NK-92 (cell line): ENCODE measurements around the gene RPP21.

Source experiments
- DNase-seq: peaks from one replicate; lab custom pipeline; 2025; ENCODE audit not compliant: unreplicated experiment; lab: John Stamatoyannopoulos, UW

RPP21 gene

GRCh38 chr6:30328397-30328796 is 16.6 kb upstream of the RPP21 start:
- DNase-seq = no peak

DNA sequence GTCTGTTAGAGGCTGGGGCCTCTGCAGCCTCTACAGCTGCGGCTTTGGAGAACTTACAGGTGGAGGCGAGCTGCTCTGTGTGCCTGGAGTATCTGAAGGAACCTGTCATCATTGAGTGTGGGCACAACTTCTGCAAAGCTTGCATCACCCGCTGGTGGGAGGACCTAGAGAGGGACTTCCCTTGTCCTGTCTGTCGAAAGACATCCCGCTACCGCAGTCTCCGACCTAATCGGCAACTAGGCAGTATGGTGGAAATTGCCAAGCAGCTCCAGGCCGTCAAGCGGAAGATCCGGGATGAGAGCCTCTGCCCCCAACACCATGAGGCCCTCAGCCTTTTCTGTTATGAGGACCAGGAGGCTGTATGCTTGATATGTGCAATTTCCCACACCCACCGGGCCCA is 15.6 kb upstream of the RPP21 start:
- DNase-seq = no peak

GRCh38 chr6:30331981-30332380 is 13.0 kb upstream of the RPP21 start:
- DNase-seq = no peak

- no peak for DNase-seq
These were observed 10.7 kb upstream of the RPP21 start for GRCh38 chr6:30334075-30334783.

DNA sequence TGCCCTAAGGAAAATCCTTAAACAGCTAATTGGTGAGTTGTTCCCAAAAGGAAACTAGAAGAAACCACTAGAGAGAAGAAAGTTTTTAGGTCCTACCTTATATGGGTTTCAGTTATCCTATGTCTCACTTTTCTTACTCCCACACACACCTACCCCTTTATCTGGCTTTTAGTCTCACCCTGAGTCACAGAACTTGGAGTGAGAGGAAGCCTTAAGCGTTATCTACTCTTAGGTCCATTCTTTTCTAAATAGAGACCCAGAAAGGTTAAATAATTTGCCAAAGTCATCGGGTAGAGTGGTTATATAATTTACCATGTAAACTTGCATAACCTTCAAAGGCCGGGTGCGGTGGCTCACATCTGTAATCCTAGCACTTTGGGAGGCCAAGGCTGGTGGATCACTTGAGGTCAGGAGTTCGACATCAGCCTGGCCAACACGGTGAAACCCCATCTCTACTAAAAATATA is 4.3 kb upstream of the RPP21 start:
- DNase-seq = no peak

- no peak for DNase-seq
These were observed 3.7 kb upstream of the RPP21 start for GRCh38 chr6:30341218-30341617.

DNA sequence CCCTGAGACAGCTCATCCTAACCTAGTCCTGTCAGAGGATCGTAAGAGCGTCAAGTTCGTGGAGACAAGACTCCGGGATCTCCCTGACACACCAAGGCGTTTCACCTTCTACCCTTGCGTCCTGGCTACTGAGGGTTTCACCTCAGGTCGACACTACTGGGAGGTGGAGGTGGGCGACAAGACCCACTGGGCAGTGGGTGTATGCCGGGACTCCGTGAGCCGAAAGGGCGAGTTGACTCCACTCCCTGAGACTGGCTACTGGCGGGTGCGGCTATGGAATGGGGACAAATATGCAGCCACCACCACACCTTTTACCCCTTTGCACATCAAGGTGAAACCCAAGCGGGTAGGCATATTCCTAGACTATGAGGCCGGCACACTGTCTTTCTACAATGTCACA is 3.2 kb upstream of the RPP21 start:
- no peak for DNase-seq

- no peak for DNase-seq
These were observed 627 bp upstream of the RPP21 start for GRCh38 chr6:30344191-30344867.

- no peak for DNase-seq
These were observed 896 bp downstream of the RPP21 start for GRCh38 chr6:30345852-30346251.

DNA sequence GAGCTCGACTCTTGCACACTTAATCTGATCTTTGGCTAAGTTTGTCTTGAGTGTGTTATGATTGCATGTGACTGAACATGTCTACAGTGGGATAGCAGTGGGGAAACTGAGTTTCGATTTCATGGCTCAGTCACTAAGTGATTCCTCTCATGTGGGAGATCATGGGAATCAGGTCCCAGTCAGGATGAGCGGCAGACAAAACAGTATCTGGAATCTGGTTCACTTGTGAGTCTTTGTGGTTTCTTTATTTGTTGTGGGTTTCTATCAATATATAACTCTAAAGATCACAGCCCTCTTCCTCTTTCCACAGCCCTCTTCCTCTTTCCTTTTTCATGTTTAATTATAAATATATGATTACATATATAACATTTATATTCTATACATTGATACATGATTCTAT is 4.0 kb downstream of the RPP21 start:
- DNase-seq = no peak

DNA sequence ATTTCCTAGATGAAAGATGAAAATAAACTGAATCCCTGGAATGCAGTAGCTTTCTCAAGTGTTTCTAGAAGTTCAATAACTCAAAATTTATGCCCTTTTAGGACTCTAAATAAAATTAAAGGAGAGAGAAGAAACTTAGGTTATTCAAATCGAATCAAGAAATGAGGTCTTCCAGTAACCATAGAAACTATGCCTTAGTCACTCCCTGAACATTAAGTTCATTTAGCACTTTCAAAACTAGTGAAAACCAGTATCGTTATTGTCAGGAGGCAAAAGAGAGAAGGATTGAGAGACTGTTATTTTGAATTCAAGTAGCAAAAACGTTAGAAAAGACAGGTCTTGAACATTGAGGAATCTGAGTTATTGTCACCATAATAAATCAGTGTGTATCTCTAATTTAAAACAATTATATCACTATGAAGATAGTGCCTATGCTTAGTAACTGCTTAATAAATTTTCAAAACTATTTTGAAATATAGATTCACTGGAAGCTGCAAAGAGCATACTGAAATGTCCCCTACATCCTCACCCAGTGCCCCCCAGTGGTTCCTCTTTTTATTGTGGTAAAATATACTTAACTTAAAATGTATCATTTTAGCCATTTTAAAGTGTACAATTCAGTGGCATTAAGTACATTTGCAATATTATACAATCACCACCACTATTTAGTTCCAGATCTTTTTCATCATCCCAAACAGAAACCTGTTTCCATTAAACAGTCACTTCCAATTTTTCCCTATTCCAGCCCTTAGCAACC is 4.6 kb downstream of the RPP21 start:
- no peak for DNase-seq

GRCh38 chr6:30350524-30350923 is 5.6 kb downstream of the RPP21 start:
- no peak for DNase-seq

- DNase-seq = no peak
These were observed 7.6 kb downstream of the RPP21 start for GRCh38 chr6:30352550-30352949.

DNA sequence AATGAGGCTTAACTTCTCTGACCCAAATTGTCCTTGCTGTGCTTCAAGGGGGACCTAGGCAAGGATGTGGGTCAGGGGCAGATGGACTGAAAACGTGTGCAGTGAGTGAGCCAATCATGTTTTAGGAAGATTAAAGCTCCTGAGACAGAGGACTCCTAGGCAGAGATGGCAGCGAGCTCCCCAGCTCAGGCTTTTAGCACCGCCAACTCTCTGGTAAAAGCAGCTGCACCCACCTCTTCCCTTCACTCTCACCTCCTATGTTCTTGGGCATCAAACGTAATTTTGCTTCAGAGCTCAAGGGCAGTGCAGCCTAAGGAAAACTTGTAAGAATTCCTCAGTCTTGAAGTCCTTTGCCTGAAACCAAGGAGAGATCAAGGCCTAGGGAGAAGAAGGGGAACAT is 10.3 kb downstream of the RPP21 start:
- no peak for DNase-seq

DNA sequence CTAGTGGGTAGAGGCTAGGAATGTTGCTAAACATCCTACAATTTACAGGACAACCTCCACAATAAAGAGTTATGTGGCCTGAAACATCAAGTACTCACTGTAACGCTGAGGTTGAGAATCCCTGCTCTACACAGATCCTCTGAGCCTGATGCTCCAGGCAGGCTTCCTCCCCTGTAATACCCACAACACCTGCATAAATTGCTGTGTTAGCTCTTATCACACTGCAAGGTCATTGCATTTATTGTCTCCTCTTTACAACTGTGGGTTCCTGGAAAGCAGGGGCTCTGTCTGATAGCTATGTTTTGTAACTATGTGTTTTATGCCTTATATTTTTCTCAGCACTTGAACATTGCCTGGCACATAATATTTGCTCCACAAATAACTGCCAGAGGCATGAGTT is 11.6 kb downstream of the RPP21 start:
- DNase-seq = no peak

DNA sequence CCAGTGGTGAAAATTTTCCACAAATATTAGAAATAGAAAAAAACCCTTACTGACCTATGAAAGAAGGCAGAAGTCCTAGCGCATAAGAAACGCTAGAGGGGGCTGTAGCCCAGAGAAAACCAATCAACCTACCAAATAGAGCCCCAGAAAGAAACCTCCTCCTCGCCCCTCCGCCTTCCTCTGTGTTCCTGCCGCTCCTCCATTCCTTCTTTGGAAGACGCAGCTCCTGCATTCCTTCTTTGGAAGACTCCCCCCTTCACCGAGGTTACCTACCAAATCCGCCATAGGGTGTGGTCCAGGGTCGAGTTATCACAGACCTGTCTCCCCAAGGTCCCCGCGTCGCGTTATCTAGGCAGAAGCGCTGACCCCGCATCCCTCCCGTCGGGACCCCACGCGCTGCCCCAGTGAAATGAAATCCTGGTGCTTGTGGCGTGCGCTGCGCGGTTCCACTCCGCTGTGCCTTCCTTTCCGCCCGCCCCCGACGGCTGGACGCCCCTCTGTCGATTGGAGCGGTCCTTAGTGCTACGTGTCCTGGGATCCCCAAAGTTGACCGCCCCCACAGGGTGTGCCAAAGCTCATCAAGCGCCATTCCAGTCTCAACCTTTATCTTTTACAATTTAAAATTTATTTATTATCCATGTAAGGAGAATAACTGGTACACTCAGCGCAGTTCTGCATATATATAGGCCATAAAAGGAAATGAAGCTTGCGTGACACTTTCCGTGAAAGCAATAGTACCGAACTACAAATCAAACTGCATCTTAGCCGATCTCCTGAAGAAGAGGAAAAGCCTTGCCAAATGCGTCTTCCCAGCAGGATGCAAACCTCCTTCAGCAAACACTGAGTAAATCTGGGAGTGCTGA is 13.0 kb downstream of the RPP21 start:
- no peak for DNase-seq

GRCh38 chr6:30359276-30359675 is 14.3 kb downstream of the RPP21 start:
- no peak for DNase-seq

GRCh38 chr6:30360139-30360538 is 15.2 kb downstream of the RPP21 start:
- DNase-seq = no peak

DNA sequence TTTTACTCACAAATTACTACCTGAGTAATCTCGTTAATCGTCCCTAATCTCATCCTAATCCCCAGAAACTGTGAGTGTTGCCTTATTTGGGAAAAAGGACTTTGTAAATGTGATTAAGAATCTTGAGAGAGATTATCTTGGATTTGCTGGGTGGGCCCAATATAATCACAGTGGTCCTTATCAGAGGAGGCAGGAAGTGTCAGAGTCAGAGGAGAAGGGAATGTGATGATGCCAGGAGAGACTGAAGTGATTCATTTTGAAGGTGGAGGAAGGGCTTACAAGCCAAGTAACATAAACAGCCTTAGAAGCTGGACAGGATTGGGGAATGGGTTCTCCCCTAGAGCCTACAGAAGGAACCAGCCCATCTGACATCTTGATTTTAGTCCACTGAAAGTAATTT is 16.7 kb downstream of the RPP21 start:
- DNase-seq = no peak

DNA sequence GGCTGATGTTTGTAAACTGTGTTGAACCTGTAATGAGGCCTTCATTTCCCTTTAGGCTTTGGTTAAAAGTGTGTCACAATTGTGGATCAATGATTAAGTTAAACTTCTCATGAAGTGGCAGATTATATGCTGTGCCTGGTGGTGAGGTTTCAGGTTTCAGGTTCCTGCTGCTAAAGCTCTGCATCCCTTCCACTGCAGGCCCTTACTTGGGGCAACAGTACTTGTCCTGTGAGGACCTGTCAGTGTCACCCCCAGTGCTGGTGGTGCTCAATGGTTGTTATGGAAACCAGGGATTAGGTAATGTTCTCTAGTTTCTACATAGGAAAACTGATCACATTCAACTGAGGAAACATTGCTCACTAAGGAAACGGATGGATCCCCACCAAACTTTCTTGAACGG is 18.5 kb downstream of the RPP21 start:
- DNase-seq = no peak

DNA sequence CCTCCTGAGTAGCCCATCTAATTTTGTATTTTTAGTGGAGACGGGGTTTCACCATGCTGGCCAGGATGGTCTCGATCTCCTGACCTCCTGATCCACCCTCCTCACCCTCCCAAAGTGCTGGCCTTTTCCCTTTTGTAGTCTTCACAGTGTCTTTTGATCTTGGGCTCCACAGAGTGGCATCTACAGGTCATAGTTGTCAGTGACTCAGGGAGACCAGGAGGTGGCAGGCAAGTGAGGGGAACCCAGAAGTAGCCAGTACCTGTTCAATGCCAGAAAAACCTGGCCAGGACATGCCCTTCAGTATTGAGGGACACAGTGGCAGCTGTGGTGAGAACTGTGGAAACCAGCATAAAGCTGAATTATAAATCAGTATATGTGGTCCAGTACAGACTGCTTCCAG is 19.6 kb downstream of the RPP21 start:
- DNase-seq = no peak
